WERI-Rb-1 (cell line): Measurements from ENCODE around the gene SNX27.

Experiments
- DNase-seq: peaks from one replicate; pipeline ENCODE4 v3.0.0-alpha.2; 2020
- H3K27ac ChIP-seq: fragments of 250-450 bp; sonication (Bioruptor Pico); 2 replicates; pipeline ENCODE4 v1.5.1; 2020; ENCODE audit warnings: mild to moderate bottlenecking, moderate library complexity
- H3K27me3 ChIP-seq: fragments of 250-450 bp; sonication (Bioruptor Pico); 2 replicates; pipeline ENCODE4 v1.5.1; 2021; ENCODE audit warnings: mild to moderate bottlenecking, low read depth, moderate library complexity; ENCODE audit not compliant: insufficient read depth, severe bottlenecking
- H3K36me3 ChIP-seq: fragments of 250-450 bp; sonication (Bioruptor Pico); 2 replicates; pipeline ENCODE4 v1.5.1; 2020; ENCODE audit warnings: mild to moderate bottlenecking, moderate library complexity
- H3K4me3 ChIP-seq: 2 replicates; pipeline ENCODE4 v1.5.1; 2011; ENCODE audit warnings: low read depth, mild to moderate bottlenecking, control low read depth, low read length
- H3K9me3 ChIP-seq: fragments of 250-450 bp; sonication (Bioruptor Pico); 2 replicates; pipeline ENCODE4 v1.5.1; 2021; ENCODE audit warnings: mild to moderate bottlenecking, moderate library complexity; ENCODE audit not compliant: severe bottlenecking
- CTCF ChIP-seq: IDR thresholded peaks from 2 replicates; pipeline ENCODE4 v1.5.1; 2011; ENCODE audit warnings: low read depth, mild to moderate bottlenecking, control low read depth, inconsistent platforms, low read length

SNX27 gene

GRCh38 chr1:151720974-151721787, 109.3 kb downstream of the SNX27 start, which contains the start of gene RIIAD1:
Gene RIIAD1, plus strand, starts transcription at chr1:151721522. Its CDS starts 15 bp downstream, at chr1:151721537.
- no peak for DNase-seq
- Histone ChIP-seq H3K36me3 (no peaks in the 10 kb centered on the region), H3K27me3 (no peaks in the 10 kb centered on the region), H3K27ac (peak within 1 kb of the TSS; percentile 88), H3K4me3 (peak within 1 kb of the TSS; percentile 22), H3K9me3 (no peaks in the 10 kb centered on the region)
- TF ChIP-seq CTCF = no peak

GRCh38 chr1:151721788-151722510, 110.1 kb downstream of the SNX27 start:
- H3K27me3 ChIP-seq = no peaks in the 10 kb centered on the region
- H3K9me3 ChIP-seq = no peaks in the 10 kb centered on the region

GRCh38 chr1:151723726-151724370, 112.0 kb downstream of the SNX27 start:
- Histone ChIP-seq H3K36me3 (no peaks in the 10 kb centered on the region), H3K9me3 (no peaks in the 10 kb centered on the region), H3K27me3 (no peaks in the 10 kb centered on the region), H3K4me3 (no peak overlapping the region), H3K27ac (no peak overlapping the region)
- DNase-seq = peak; percentile 4
- no peak for TF ChIP-seq CTCF

More at GRCh38 chr1:151721788-151722510, 110.1 kb downstream of the SNX27 start:
- no peak for DNase-seq
- no peak overlapping the region for H3K4me3 ChIP-seq
- no peaks in the 10 kb centered on the region for H3K36me3 ChIP-seq
- TF ChIP-seq CTCF = no peak
- no peak overlapping the region for H3K27ac ChIP-seq

GRCh38 chr1:151728151-151729054, 116.6 kb downstream of the SNX27 start:
- Histone ChIP-seq H3K9me3 (peaks cover 3% of the 10 kb centered on the region), H3K36me3 (no peaks in the 10 kb centered on the region; the same call in 1 of the 2 replicates), H3K27ac (no peak overlapping the region), H3K27me3 (no peaks in the 10 kb centered on the region), H3K4me3 (no peak overlapping the region)
- no peak for TF ChIP-seq CTCF
- peak; percentile 22 for DNase-seq
